Spleen (tissue), 7 donors: ENCODE data around the gene PLP1.

ENCODE experiments used
- POLR2A ChIP-seq, 3 donors: fragments of 450-650 bp; IDR thresholded peaks; one replicate each; pipeline ENCODE4 v1.5.1; 2017; ENCODE audit warnings: antibody characterized with exemption in 3 of 3, mild to moderate bottlenecking in 1 of 3
- POLR2AphosphoS5 ChIP-seq, 3 donors: sonication (generic); formaldehyde crosslinking; IDR thresholded peaks; one replicate each; pipeline ENCODE4 v1.5.1; 2017; ENCODE audit warnings: antibody characterized with exemption in 3 of 3
- TF ChIP-seq, protein P1 (sequence below), 11 experiments: fragments of 200-600 bp in 7 of 11; fragments of 450-650 bp in 4 of 11; sonication (generic) in 4 of 11; IDR thresholded peaks in 8 of 11; conservative IDR thresholded peaks in 3 of 11; 1 replicate in 7 of 11; 2 replicates in 4 of 11; pipeline versions ENCODE4 v1.4.0 to v1.8.0; 2016 to 2021; ENCODE audit warnings: antibody characterized with exemption in 11 of 11, inconsistent platforms in 4 of 11, mild to moderate bottlenecking in 1 of 11
- donor health status: DM: no; HTN: no; CAD: no; lungs with moderate emphysema.
- donor health status: DM: no; HTN: no; CAD: no.
- donor health status: DM: no; HTN: no; CAD: no.

DNA sequence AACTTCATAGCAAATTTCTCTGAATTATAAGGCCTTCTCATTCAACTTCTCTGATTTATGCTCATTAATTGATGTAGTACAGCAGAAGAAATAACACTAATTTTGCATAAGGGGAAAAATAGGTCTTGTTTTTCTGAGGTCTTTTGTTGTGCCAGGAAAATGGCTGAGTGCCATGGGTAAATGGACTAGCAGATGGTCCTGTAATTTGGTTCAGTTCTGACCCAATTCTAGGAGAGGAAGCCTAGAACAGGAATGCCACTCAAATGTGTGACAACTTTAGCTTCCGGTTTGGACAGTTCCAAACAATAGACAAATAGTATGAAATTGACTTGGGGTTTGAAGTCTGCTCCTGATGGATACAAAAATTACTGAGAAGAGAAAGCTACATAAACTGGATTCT lies 49.2 kb downstream of the PLP1 start:
- TF ChIP-seq, protein P1, sequence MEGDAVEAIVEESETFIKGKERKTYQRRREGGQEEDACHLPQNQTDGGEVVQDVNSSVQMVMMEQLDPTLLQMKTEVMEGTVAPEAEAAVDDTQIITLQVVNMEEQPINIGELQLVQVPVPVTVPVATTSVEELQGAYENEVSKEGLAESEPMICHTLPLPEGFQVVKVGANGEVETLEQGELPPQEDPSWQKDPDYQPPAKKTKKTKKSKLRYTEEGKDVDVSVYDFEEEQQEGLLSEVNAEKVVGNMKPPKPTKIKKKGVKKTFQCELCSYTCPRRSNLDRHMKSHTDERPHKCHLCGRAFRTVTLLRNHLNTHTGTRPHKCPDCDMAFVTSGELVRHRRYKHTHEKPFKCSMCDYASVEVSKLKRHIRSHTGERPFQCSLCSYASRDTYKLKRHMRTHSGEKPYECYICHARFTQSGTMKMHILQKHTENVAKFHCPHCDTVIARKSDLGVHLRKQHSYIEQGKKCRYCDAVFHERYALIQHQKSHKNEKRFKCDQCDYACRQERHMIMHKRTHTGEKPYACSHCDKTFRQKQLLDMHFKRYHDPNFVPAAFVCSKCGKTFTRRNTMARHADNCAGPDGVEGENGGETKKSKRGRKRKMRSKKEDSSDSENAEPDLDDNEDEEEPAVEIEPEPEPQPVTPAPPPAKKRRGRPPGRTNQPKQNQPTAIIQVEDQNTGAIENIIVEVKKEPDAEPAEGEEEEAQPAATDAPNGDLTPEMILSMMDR (IDR thresholded peaks at IDR 0.05 in 8 of 11, conservative IDR thresholded peaks at IDR 0.05 in 3 of 11) = no peak
- TF ChIP-seq POLR2AphosphoS5 (IDR thresholded peaks at IDR 0.05) = no peak
- TF ChIP-seq POLR2A (IDR thresholded peaks at IDR 0.05) = no peak
